ENCODE data around the gene MRPL20. TPM values are rescaled to one million over a fixed set of nuclear protein-coding genes. Genes with fewer than 3 reads are reported as not detected.
"Not testable (repeated sequence)": the region's sequence is repeated elsewhere in the genome, so short reads cannot be mapped to it uniquely, and the experiment has no call there.

Gene MRPL20
- total and polyA plus RNA-seq, 2 donors (not counting 1 experiment from before 2014, with no cell fraction given), result 81.7 to 150 TPM

DNA sequence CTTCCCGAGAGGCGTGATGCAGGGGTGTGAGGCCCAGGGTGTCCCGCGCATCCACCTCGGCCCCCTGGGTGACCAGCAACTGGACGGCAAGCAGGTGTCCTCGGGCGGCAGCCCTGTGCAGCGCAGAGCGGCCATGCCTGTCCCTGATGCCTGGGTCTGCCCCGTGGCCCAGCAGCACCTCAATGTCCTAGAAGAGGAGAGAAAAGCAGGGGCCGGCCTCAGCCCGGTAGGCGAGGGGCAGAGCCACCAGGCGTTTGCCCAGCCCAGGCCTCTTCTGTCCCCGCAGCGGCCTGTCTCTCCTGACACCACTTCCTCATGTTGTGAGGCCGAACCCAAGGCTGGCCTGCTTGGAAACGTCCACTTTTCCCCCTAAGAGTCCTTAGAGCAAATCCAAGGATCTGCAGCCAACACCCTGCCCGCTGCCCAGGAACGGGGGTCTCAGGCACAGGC, 12.3 kb upstream of the MRPL20 start:
- H3K4me2 ChIP-seq (ENCODE audit: extremely low read depth, insufficient read depth, low read length), result peak overlapping the region; percentile 25
- peak overlapping the region; percentile 49 for H2AFZ ChIP-seq (ENCODE audit: low read length)
- H4K20me1 ChIP-seq (ENCODE audit: control insufficient read depth, extremely low read depth, insufficient read depth, low read length), result no peaks in the 10 kb centered on the region
- TF ChIP-seq EZH2 (IDR thresholded peaks at IDR 0.05; ENCODE audit: low read length, missing control alignments) (no peak), CTCF (conservative IDR thresholded peaks at IDR 0.05 in 1 of 2, IDR thresholded peaks at IDR 0.05 in 1 of 2; ENCODE audit: low read depth in 1 of 2, low read length in 2 of 2) (no peak)
- H3K4me3 ChIP-seq (replicated peaks in 1 of 4; ENCODE audit: control extremely low read depth in 1 of 4, insufficient read depth in 1 of 4, low read depth in 3 of 4, low read length in 4 of 4), result peak overlapping the region in 1 of 4 experiments; percentile 27
- DNase-seq (ENCODE audit: low read depth in 2 of 2), result no peak
- no peaks in the 10 kb centered on the region for H3K9me3 ChIP-seq (ENCODE audit: control insufficient read depth, insufficient read depth, low read depth, low read length)
- H3K9ac ChIP-seq (ENCODE audit: insufficient read depth, low read length), result peak overlapping the region; percentile 23
- no peaks in the 10 kb centered on the region for H3K27me3 ChIP-seq (ENCODE audit: control insufficient read depth, insufficient read depth, low read length)
- no peak overlapping the region for H3K27ac ChIP-seq (ENCODE audit: insufficient read depth, low read length)
- H3K79me2 ChIP-seq (ENCODE audit: control insufficient read depth, insufficient read depth, low read length), result no peaks in the 10 kb centered on the region
- H3K36me3 ChIP-seq (ENCODE audit: control insufficient read depth, insufficient read depth, low read length), result no peaks in the 10 kb centered on the region
- H3K4me1 ChIP-seq (ENCODE audit: control insufficient read depth, extremely low read depth, insufficient read depth, low read length), result peaks cover 4% of the 10 kb centered on the region

GRCh38 chr1:1418464-1419362, 11.6 kb upstream of the MRPL20 start:
- Histone ChIP-seq H3K4me1 (ENCODE audit: control insufficient read depth, extremely low read depth, insufficient read depth, low read length) (peaks cover 4% of the 10 kb centered on the region), H3K9me3 (ENCODE audit: control insufficient read depth, insufficient read depth, low read depth, low read length) (no peaks in the 10 kb centered on the region), H3K79me2 (ENCODE audit: control insufficient read depth, insufficient read depth, low read length) (no peaks in the 10 kb centered on the region), H3K9ac (ENCODE audit: insufficient read depth, low read length) (no peak overlapping the region), H3K27me3 (ENCODE audit: control insufficient read depth, insufficient read depth, low read length) (no peaks in the 10 kb centered on the region), H2AFZ (ENCODE audit: low read length) (no peak overlapping the region), H3K27ac (ENCODE audit: insufficient read depth, low read length) (no peak overlapping the region), H3K4me3 (replicated peaks in 1 of 4; ENCODE audit: control extremely low read depth in 1 of 4, insufficient read depth in 1 of 4, low read depth in 3 of 4, low read length in 4 of 4) (no peak overlapping the region), H4K20me1 (ENCODE audit: control insufficient read depth, extremely low read depth, insufficient read depth, low read length) (no peaks in the 10 kb centered on the region), H3K36me3 (ENCODE audit: control insufficient read depth, insufficient read depth, low read length) (no peaks in the 10 kb centered on the region), H3K4me2 (ENCODE audit: extremely low read depth, insufficient read depth, low read length) (no peak overlapping the region)
- DNase-seq (ENCODE audit: low read depth in 2 of 2), result no peak
- TF ChIP-seq EZH2 (IDR thresholded peaks at IDR 0.05; ENCODE audit: low read length, missing control alignments) (no peak), CTCF (conservative IDR thresholded peaks at IDR 0.05 in 1 of 2, IDR thresholded peaks at IDR 0.05 in 1 of 2; ENCODE audit: low read depth in 1 of 2, low read length in 2 of 2) (no peak)

DNA sequence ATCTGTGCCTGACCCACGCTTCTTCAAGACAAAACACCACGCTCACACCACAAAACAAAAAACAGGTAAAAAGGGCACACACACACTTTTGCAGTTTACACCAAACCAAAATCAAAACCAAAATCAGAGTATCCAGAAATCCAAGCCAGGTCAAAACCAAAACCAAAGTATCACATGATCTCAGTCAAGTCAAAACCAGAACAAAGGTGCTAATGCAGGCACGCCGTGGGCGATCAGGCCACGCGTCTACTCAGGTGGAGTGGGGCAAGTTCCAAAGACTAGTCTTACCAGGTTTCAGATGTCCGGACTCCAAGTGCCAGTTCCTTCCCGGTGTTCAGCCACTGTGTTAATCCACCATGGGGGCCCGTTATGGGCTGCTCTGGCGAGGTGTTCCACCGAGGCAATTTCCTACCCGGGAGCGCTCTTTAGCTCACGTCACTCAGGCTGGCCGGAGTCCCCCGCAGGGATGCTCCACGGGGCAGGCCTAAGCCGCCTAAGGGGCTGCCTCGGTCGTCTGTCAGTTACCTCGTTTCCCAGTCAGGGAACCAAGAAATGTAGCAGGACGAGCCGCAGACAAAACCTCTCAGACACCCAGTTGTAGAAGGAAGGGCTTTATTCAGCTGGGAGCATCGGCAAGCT, 10.9 kb upstream of the MRPL20 start:
- H3K79me2 ChIP-seq (ENCODE audit: control insufficient read depth, insufficient read depth, low read length); H3K36me3 ChIP-seq (ENCODE audit: control insufficient read depth, insufficient read depth, low read length); H3K27me3 ChIP-seq (ENCODE audit: control insufficient read depth, insufficient read depth, low read length); H4K20me1 ChIP-seq (ENCODE audit: control insufficient read depth, extremely low read depth, insufficient read depth, low read length); H3K4me2 ChIP-seq (ENCODE audit: extremely low read depth, insufficient read depth, low read length); H3K4me1 ChIP-seq (ENCODE audit: control insufficient read depth, extremely low read depth, insufficient read depth, low read length); H3K4me3 ChIP-seq (replicated peaks in 1 of 4; ENCODE audit: control extremely low read depth in 1 of 4, insufficient read depth in 1 of 4, low read depth in 3 of 4, low read length in 4 of 4); DNase-seq (ENCODE audit: low read depth in 2 of 2); H3K9ac ChIP-seq (ENCODE audit: insufficient read depth, low read length); H2AFZ ChIP-seq (ENCODE audit: low read length); H3K27ac ChIP-seq (ENCODE audit: insufficient read depth, low read length); H3K9me3 ChIP-seq (ENCODE audit: control insufficient read depth, insufficient read depth, low read depth, low read length): not testable (repeated sequence)

DNA sequence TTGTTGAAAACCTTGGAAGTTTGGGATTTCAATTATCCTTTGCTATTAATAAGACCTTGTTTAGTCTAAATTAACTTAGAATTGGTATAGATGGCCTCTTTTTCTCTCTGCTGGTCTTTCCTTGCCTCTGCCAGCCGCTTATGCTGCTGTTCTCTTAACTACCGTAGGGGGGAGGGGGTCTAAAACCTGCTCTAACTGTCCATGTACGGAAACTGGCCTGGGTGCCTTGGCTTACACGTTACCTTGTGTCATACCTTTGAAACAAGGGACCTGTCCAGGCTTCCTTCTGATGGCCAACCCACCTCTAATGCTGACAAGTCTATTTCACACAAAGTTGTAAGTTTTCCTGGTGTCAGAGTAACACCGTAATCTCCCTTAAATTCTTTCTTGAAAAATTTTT, 10.3 kb upstream of the MRPL20 start:
- not testable (repeated sequence) for H3K79me2 ChIP-seq (ENCODE audit: control insufficient read depth, insufficient read depth, low read length); H3K4me1 ChIP-seq (ENCODE audit: control insufficient read depth, extremely low read depth, insufficient read depth, low read length); H2AFZ ChIP-seq (ENCODE audit: low read length); DNase-seq (ENCODE audit: low read depth in 2 of 2); H3K9ac ChIP-seq (ENCODE audit: insufficient read depth, low read length); H3K4me3 ChIP-seq (replicated peaks in 1 of 4; ENCODE audit: control extremely low read depth in 1 of 4, insufficient read depth in 1 of 4, low read depth in 3 of 4, low read length in 4 of 4); H3K27me3 ChIP-seq (ENCODE audit: control insufficient read depth, insufficient read depth, low read length); H3K27ac ChIP-seq (ENCODE audit: insufficient read depth, low read length); H3K36me3 ChIP-seq (ENCODE audit: control insufficient read depth, insufficient read depth, low read length); H3K9me3 ChIP-seq (ENCODE audit: control insufficient read depth, insufficient read depth, low read depth, low read length); H3K4me2 ChIP-seq (ENCODE audit: extremely low read depth, insufficient read depth, low read length); H4K20me1 ChIP-seq (ENCODE audit: control insufficient read depth, extremely low read depth, insufficient read depth, low read length)

Measured in fibroblast of lung (primary cell).